Measurements from ENCODE around the gene BMP3.

Gene BMP3

DNA sequence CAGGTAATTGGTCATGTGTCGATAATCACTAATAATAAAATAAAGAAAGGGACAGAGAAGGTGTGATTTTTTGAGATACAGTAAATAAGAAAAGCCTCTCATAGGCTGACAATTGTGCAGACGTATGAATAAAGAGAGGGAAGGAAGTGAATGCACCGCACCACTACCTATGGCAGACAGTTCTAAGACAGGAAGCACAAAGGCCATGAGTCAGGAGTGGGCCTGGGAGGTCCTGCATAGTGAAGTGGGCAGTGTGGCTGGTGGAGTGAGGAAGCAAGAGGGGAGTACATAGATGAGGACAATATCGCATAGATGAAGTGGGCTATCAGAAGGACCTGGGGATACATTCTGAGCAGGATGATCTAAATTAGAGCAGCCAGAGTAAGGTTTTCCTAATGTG lies 75.6 kb downstream of the BMP3 start:
- TF ChIP-seq, protein P1, sequence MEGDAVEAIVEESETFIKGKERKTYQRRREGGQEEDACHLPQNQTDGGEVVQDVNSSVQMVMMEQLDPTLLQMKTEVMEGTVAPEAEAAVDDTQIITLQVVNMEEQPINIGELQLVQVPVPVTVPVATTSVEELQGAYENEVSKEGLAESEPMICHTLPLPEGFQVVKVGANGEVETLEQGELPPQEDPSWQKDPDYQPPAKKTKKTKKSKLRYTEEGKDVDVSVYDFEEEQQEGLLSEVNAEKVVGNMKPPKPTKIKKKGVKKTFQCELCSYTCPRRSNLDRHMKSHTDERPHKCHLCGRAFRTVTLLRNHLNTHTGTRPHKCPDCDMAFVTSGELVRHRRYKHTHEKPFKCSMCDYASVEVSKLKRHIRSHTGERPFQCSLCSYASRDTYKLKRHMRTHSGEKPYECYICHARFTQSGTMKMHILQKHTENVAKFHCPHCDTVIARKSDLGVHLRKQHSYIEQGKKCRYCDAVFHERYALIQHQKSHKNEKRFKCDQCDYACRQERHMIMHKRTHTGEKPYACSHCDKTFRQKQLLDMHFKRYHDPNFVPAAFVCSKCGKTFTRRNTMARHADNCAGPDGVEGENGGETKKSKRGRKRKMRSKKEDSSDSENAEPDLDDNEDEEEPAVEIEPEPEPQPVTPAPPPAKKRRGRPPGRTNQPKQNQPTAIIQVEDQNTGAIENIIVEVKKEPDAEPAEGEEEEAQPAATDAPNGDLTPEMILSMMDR (IDR thresholded peaks at IDR 0.05; ENCODE audit: control insufficient read depth, extremely low read depth, insufficient read depth) = no peak
- DNase-seq (ENCODE audit: low read depth) = no peak
- H3K4me3 ChIP-seq (ENCODE audit: low read depth, low read length) = no peak overlapping the region

Measured in LNCaP clone FGC (cell line).